Activated CD4-positive, CD25-positive, alpha-beta regulatory T cell treated with anti-CD3 and anti-CD28 coated beads, Interleukin-2, amount 50 U/mL, for 16 hours (primary cell): Measurements from ENCODE around the gene MLYCD.

Experiments
- DNase-seq: peaks from one replicate; pipeline ENCODE4 v3.0.0-alpha.2; 2020; ENCODE audit warnings: low read depth, low spot score

MLYCD gene

DNA sequence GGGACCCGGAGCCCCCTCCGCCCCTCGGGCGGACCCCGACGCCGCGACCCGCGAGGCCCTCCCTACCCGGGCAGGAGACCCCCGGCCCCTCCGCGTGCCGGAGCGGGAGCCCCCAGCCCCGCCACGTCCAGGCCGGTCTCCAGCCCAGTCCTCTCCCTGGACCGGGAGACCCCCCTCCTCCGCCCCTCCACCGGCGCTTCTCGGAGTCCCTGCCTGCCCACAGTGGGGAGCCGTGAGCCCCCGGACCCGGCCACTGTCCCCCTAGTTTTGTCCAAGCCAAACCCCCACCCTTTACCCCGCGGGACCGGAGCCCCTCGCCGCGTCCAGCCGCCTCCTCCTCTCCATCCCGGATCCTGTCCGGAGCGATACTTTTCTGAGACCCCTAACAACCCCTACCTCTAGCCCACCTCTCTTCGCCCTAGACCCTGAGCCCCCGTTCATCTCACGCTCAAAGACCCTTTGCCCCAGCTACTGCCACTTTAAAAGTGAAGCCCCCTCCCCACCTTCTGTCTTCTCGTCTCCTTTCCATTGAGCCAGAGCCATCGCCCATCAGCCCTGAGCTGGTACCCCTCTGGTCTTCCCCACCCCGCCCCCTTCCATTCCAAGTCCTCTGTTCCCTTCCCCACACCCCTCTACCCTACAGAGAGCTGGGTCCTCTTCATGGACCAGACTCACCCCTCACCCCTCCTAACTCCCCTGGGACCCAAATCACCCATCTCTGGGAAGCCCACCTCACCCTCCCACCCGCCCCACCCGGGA, 70.2 kb downstream of the MLYCD start:
- no peak for DNase-seq

DNA sequence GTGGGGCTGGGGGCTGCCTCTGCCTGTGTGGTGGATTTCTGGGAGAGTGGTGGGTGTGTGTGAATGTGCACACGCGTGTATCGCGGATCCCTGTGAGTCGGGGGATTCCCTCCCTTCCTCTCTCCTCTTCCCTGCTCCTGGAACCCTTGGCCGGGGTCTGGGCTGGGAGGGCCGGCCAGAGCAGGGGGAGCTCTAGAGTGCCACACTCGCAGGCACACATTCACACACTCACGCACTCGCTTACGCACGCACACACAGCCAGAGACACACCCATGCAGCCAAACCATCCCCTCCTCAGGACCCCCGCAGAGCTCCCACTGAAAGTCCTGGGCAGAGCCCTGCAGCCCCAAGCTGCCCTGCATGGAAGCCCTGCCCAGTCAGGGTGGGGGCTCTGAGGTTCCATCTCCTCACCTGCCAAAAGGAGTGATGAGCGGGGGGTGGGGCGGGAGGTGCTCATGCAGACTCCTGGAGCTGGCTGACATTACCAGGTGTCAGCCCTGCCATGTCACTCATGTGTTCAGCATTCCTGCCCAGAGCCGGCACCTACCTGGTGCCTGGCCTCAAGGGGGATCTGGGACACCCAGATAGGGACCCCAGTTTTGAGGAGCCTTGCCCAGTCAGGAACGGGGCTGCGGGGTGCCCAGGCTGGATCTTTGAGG, 71.0 kb downstream of the MLYCD start:
- DNase-seq: no peak

DNA sequence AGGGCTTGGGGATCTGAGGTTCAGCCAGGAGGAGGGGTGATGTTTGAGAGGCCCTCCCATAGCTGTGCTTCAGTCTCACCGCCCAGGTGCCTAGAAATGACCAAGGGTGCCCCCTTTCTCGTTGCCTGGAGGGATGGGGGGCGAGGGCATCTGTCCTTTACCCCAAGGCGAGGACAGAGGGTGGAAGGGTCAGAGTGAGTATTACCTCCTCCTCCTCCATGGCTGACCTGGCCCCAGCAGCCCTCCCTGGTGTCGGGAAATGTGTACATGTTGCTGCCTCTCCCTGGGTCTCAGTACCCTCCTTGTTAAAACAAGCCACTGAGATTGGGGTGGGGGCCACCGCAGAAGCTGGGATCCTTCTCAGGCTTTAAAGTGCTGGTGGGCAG, 71.5 kb downstream of the MLYCD start:
- DNase-seq: no peak

DNA sequence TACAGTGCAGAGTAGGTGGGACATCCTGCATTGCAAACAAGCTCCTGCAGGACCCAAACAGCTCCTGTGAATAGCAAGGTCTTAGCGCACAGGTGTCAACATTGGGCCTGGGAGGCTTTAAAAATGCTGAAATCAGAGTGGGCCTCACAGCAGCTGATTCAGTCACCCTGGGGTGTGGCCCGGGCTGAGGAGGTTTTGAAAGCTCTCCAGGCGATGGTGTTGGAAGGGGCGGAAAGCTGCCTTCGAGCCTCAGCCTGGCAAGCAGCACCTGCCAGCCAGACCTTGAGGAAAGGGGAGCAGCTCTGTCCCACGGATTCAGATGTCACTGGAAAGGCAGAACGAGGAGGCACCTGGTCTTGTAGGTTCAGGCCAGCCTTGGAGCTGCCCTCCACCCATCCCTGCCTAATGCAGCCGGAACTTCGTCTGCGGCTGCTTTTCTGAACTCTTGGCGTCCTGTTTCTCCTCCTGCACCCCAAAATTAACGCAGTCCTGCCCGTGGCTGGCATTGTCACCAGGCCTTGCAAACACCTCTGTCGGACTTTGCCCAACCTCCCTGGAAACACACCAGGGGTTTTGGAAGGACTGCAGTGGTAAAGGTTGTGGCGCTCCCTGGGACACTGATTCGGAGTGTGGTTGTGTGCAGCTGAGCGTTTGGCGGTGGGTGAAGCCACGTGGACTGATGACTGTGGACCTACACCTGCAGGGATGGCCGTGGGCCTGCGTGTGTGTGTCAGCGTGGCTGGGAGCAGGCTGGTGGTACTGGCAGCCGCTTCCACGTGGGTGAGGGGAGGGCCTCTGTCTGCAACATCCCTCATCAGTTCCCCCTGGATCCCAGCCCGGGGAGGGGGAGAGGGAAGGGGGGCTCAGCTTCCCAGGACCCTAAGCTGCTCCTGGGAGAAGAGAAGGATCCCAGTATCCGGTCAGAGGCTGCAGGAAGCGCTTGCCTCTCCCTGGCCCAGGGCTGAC, 72.5 kb downstream of the MLYCD start:
- DNase-seq: no peak

DNA sequence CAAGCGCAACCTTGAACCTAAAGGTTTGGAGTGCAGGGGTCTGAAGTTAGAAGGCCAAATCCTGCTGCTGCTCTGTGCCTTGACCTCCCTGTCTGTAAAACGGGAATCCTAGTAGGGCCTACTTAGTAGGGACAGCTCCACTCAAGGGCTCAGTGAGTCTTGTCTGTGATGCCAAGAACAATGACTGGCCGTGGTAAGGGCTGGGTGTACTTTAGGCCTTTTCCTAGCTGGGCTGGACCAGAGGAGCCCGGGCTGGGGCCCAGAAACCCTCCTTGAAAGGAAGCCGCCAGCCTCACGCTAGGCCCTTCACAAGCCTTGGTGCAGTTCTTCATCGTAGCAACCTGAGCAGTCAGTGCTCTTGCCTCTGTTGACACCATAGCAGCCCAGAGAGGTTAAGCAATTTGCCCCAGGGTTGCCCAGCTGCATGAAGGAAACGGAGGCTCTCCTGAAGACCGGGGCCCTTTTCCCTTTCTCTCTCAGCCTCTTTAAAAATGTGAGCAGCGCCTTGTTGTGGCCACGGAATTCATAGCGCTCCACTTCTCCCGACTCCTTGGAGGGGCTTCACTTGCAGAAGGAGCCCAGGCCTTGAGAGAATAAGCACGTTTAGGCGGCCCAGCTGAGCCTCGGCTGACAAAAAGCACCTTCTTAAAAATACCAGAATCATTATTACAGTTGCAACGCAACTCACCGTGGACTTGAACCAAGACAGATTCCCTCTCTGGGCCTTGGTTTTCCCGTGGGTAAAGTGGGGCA, 73.5 kb downstream of the MLYCD start:
- no peak for DNase-seq

DNA sequence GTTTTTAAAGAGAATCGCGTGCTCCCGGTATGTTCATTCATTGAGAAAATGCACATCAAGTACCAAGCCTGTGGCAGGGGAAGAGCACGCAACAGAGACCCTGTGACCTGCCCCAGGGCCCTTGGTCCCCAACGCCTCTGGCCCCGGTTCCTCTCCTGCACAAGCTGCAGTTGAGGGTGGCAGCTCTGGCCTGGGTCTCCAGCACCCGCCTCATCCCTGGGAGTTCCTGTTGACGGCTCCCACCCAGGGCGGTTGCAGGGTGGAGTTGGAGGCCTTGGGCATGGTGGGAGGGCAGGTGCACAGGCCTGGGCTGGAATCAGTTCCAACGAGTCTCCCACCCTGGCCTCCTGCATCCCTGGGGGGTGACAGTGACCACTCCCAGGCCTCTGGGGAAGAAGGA, 74.2 kb downstream of the MLYCD start:
- DNase-seq: no peak

DNA sequence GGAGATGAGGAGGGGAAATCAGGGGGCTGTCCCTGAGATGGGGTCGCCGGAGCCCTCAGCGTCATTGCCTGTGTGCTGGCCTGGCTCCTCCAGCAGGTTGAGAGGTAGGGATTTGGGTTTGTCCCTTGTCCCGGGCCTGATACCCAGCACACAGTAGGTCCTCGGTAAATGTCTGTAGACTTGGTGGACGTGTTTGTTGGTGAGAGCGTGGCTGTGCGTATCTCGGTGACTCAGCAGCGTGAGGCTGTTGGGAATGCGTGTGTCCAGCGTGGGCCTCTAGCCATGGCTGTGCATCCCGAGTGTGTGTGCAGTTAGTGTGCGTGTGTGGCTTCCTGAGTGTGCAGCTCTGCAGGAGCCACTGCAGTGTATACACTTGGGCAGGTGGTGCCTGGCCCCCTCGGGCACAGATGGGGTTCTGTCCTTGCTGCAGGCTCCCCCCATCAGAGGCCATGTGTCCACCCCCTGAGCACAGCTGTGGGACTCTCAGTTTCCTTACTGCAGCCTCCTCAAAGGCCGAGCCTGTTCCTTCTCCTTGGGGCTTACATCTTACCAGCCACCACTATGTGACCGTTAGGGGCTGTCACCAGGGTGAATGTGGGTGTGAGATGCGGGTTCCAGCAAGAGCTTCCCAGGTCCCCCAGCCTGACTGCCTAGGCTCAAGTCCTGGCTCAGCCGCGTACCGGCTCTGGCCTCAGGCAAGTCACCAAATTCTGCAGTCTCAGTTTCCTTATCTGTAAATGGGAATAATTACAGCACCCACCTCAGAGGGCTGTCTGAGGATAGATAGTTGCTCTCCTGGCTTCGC, 74.9 kb downstream of the MLYCD start:
- no peak for DNase-seq

DNA sequence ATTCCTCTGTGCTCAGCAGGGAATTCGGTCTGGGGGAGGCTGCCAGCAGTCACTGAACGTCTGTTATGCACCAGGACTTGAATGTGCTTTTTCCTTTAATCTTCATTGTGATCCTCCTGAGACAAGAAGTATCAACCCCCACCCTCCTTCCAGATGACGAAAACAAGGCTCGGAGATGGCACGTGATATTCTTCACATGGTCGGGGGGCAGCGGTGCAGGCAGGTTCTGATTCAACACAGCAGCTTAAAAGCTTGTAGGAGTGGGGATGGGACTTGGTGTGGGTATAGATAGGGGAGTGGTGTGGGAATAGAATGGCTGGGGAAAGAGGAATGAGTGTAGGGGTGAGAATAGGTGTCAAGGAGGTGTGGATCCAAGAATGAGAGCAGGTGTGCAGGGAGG, 75.6 kb downstream of the MLYCD start:
- DNase-seq: no peak

DNA sequence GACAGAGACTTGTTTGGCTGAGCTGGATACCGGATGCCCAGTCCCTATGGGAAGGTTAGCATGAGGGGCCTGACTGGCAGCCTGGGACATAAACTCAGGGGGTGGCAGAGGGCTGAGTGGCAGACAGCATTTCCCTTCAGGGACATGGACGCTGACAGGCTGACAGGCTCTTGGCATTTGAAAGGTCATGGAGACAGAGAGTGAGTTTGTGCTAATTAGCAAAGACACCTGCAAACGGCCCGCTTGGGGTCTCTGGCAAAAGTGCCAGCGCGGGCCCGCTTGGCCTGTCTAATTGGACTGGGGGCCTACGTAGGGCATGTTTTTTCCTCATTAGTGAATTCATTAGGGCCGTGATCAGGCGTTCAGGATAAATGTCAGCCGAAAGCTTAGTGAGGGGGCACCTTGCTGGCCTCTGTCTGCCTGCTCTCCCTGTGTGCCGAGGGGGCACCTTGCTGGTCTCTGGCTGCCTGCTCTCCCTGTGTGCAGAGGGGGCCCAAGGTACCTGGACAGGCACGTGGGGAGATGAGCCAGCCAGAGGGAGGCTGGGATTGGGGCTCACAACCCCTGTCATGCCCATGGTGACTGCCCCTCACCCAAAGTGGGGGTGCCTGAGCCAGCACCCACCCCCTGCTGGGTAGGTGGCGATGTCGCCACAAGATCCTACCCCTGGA, 76.8 kb downstream of the MLYCD start:
- no peak for DNase-seq
